Thoracic aorta (tissue), 2 donors: ENCODE data around the gene TSBP1. TPM values are rescaled to one million over a fixed set of nuclear protein-coding genes. Genes with fewer than 3 reads are reported as not detected.
"Not testable (repeated sequence)": the region's sequence is repeated elsewhere in the genome, so short reads cannot be mapped to it uniquely, and the experiment has no call there.

Experiments used
- ATAC-seq: fragments of 150-250 bp; one replicate; pipeline ENCODE4 v1.8.0; 2017; ENCODE audit warnings: low read depth; ENCODE audit not compliant: insufficient number of reproducible peaks, low FRiP score
- DNase-seq: peaks from one replicate; pipeline ENCODE4 v3.0.0-alpha.2; 2020; ENCODE audit warnings: low spot score
- H3K27ac ChIP-seq, 2 donors: fragments of 200-600 bp; sonication (generic); 1 replicate in 1 of 2; 2 replicates in 1 of 2; pipeline ENCODE4 v1.5.1; 2016; ENCODE audit warnings: mild to moderate bottlenecking in 2 of 2, moderate library complexity in 2 of 2
- H3K27me3 ChIP-seq: fragments of 200-600 bp; sonication (generic); replicated peaks from 2 replicates; pipeline ENCODE4 v1.6.0; 2016; ENCODE audit warnings: mild to moderate bottlenecking; ENCODE audit not compliant: insufficient read depth
- H3K36me3 ChIP-seq: fragments of 200-600 bp; sonication (generic); one replicate; pipeline ENCODE4 v1.5.1; 2016
- H3K4me1 ChIP-seq, 2 donors: fragments of 200-600 bp; sonication (generic); 1 replicate in 1 of 2; 2 replicates in 1 of 2; pipeline versions ENCODE4 v1.5.1 to v1.6.0; 2016; ENCODE audit warnings: low read depth in 2 of 2, mild to moderate bottlenecking in 1 of 2; ENCODE audit not compliant: control insufficient read depth in 1 of 2
- H3K4me3 ChIP-seq: fragments of 200-600 bp; sonication (generic); 2 replicates; pipeline ENCODE4 v1.5.1; 2016; ENCODE audit warnings: mild to moderate bottlenecking
- H3K9me3 ChIP-seq: fragments of 200-600 bp; sonication (generic); 2 replicates; pipeline ENCODE4 v1.5.1; 2016
- total RNA-seq, 2 donors: library from RNA; depleted of rRNA; stranded (reverse); fragments of >200 nt; gene quantifications; one replicate each; pipeline versions ENCODE4 v1.1.0 to v1.2.3, GENCODE V29; 2016
- TF ChIP-seq, protein P1 (sequence below): fragments of 200-600 bp; sonication (generic); IDR thresholded peaks from one replicate; pipeline ENCODE4 v1.5.1; 2019; ENCODE audit warnings: antibody characterized with exemption

The TSBP1 gene
- total RNA-seq, 2 donors from 2014 or later = not detected

DNA sequence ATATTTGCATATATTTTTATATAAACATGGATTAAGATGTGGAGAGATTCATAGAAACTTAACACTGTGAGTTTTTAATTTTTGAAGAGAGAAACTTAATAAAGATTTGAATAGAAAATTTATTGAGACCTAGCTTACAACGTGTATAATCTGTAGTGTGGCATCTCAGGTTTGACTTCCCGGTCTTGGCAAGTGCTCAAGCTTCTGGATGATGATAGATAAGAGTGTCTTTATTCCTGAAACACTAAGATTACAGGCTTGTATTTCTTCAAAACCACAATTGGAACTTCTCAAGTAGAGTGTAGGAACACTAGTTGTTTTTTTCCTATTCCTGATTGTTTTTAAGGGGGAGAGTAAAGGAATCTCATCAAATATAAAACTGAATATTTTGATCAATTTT, 83.3 kb downstream of the TSBP1 start:
- H3K4me1 ChIP-seq = no peaks in the 10 kb centered on the region
- no peaks in the 10 kb centered on the region for H3K36me3 ChIP-seq
- no peak overlapping the region for H3K4me3 ChIP-seq
- H3K27ac ChIP-seq = no peak overlapping the region
- no peaks in the 10 kb centered on the region for H3K9me3 ChIP-seq
- TF ChIP-seq, protein P1, sequence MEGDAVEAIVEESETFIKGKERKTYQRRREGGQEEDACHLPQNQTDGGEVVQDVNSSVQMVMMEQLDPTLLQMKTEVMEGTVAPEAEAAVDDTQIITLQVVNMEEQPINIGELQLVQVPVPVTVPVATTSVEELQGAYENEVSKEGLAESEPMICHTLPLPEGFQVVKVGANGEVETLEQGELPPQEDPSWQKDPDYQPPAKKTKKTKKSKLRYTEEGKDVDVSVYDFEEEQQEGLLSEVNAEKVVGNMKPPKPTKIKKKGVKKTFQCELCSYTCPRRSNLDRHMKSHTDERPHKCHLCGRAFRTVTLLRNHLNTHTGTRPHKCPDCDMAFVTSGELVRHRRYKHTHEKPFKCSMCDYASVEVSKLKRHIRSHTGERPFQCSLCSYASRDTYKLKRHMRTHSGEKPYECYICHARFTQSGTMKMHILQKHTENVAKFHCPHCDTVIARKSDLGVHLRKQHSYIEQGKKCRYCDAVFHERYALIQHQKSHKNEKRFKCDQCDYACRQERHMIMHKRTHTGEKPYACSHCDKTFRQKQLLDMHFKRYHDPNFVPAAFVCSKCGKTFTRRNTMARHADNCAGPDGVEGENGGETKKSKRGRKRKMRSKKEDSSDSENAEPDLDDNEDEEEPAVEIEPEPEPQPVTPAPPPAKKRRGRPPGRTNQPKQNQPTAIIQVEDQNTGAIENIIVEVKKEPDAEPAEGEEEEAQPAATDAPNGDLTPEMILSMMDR = no peak
- ATAC-seq (no peak), DNase-seq (no peak)
- no peaks in the 10 kb centered on the region for H3K27me3 ChIP-seq

DNA sequence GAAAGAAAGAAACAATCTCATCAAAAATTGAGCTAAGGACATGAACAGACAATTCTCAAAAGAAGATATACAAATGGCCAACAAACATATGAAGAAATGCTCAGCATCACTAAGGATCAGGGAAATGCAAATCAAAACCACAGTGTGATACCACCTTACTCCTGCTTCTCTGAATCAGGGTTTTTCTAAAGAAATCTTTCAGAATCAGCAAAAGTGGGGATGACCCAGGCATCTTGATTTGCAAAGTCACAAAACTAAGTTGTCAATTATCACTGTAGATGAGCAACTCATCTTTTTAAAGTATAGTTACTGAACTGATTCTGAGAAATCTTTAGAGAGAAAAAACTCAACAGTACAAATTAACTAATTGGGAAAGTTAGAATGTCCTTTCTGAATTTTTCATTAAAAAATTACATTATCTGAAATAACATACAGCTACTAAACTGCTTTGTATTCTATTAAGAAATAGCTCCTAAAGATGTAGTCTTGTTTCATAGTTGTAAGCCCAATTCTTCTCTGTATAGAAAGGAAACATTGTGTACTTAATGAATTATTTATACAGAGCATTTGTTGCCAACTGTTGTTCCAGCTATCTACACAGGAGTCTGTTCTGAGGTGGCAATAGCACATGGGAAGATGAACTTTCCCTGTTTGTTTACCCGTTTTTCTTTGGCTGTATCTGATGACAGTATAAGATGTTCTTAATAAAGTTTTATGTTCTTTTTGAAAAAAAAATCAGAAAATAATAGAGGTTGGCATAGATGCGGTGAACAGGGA, 97.7 kb downstream of the TSBP1 start:
- ATAC-seq, H3K4me3 ChIP-seq, DNase-seq, H3K27ac ChIP-seq, H3K9me3 ChIP-seq, H3K27me3 ChIP-seq, H3K4me1 ChIP-seq, H3K36me3 ChIP-seq: not testable (repeated sequence)

DNA sequence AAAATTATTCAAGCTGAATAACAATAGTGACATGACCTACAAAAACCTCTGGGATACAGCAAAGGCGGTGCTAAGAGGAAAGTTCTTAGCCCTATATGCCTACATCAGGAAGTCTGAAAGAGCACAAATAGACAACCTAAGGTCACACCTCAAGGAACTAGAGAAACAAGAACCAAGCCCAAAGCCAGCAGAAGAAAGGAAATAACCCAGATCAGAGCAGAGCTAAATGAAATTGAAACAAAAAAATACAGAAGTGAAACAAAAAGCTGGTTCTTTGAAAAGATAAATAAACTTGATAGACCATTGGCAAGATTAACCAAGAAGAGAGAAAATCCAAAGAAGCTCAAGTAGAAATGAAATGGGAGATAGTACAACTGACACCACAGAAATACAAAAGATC, 100.3 kb downstream of the TSBP1 start:
- DNase-seq (no peak), ATAC-seq (no peak)

DNA sequence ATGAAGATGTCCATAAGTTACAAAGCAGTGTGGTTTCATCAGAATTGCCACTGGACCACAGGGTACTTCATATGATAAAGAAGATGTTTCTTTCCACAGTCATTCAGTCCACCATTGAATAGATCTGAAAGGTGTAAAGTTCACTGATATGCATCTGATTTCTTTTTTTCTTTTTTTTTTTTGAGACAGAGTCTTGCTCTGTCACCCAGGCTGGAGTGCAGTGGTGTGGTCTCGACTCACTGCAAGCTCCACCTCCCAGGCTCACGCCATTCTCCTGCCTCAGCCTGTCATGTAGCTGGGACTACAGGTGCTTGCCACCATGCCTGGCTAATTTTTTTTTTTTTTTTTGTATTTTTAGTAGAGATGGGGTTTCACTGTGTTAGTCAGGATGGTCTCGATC, 103.2 kb downstream of the TSBP1 start:
- not testable (repeated sequence) for ATAC-seq, H3K9me3 ChIP-seq, H3K4me1 ChIP-seq

More for the DNA sequence above, 100.3 kb downstream of the TSBP1 start:
- Histone ChIP-seq H3K4me3 (no peak overlapping the region), H3K27ac (no peak overlapping the region), H3K4me1 (no peaks in the 10 kb centered on the region), H3K36me3 (no peaks in the 10 kb centered on the region), H3K27me3 (no peaks in the 10 kb centered on the region), H3K9me3 (no peaks in the 10 kb centered on the region)
- TF ChIP-seq, protein P1 = no peak

DNA sequence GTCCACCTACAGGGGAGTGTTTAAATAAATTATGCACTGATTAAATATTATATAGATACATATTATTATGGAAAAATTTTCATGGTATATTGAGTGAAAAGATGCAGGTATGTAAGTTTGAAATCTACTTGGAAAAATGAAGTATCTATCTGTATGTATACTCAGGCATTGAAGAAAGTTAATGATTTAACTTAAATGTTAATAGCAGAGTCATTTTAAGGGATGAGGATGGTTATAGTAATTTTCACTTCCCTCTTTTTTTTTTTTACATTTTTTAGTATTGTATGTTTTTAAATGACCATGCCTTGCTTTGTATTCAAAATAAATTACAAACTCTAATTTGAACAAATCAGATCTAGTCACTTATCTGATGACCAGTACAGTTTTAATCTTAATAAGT, 104.7 kb downstream of the TSBP1 start:
- Histone ChIP-seq H3K27ac (no peak overlapping the region), H3K4me3 (no peak overlapping the region), H3K36me3 (no peaks in the 10 kb centered on the region), H3K4me1 (no peaks in the 10 kb centered on the region), H3K27me3 (no peaks in the 10 kb centered on the region), H3K9me3 (no peaks in the 10 kb centered on the region)
- TF ChIP-seq, protein P1 = no peak
- ATAC-seq (no peak), DNase-seq (no peak)

More for the DNA sequence above, 103.2 kb downstream of the TSBP1 start:
- not testable (repeated sequence) for DNase-seq, H3K36me3 ChIP-seq, H3K27ac ChIP-seq, H3K27me3 ChIP-seq, H3K4me3 ChIP-seq

DNA sequence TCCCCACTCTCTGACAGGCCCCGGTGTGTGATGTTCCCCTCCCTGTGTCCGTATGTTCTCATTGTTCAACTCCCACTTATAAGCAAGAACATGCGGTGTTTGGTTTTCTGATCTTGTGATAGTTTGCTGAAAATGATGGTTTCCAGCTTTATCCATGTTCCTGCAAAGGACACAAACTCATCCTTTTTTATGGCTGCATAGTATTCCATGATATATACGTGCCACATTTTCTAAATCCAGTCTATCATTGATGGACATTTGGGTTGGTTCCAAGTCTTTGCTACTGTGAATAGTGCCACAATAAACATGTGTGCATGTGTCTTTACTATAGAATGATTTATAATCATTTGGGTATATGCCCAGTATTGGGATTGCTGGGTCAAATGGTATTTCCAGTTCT, 114.4 kb downstream of the TSBP1 start:
- ATAC-seq, H3K4me3 ChIP-seq, H3K9me3 ChIP-seq: not testable (repeated sequence)

More for the DNA sequence above, 114.4 kb downstream of the TSBP1 start:
- not testable (repeated sequence) for H3K4me1 ChIP-seq, H3K27ac ChIP-seq, H3K36me3 ChIP-seq, H3K27me3 ChIP-seq, DNase-seq
